BLaER1 (cell line): ENCODE measurements around the gene FCRL6.
A peak's percentile ranks its signal among the peaks of the same experiment; 100 is the strongest.

Source experiments
- H3K27ac ChIP-seq: shearing (Covaris generic); formaldehyde crosslinking; 2 replicates; pipeline ENCODE4 v1.8.1; 2022
- H3K27me3 ChIP-seq: shearing (Covaris generic); formaldehyde crosslinking; 2 replicates; pipeline ENCODE4 v1.8.1; 2022
- H3K36me3 ChIP-seq: shearing (Covaris generic); formaldehyde crosslinking; 2 replicates; pipeline ENCODE4 v1.8.1; 2022
- H3K4me1 ChIP-seq: shearing (Covaris generic); formaldehyde crosslinking; 2 replicates; pipeline ENCODE4 v1.8.1; 2022
- H3K4me2 ChIP-seq: shearing (Covaris generic); formaldehyde crosslinking; 2 replicates; pipeline ENCODE4 v1.8.1; 2022
- H3K4me3 ChIP-seq: shearing (Covaris generic); formaldehyde crosslinking; 2 replicates; pipeline ENCODE4 v1.8.1; 2022
- H3K9ac ChIP-seq: shearing (Covaris generic); formaldehyde crosslinking; 2 replicates; pipeline ENCODE4 v1.8.1; 2022
- H3K9me3 ChIP-seq: shearing (Covaris generic); formaldehyde crosslinking; 2 replicates; pipeline ENCODE4 v1.8.1; 2022
- H4K20me1 ChIP-seq: shearing (Covaris generic); formaldehyde crosslinking; 2 replicates; pipeline ENCODE4 v1.8.1; 2022
- Cebpa-rat ChIP-seq: shearing (Covaris generic); IDR thresholded peaks from 2 replicates; pipeline ENCODE4 v1.8.1; 2022

FCRL6 gene

GRCh38 chr1:159798893-159799292, 3.3 kb upstream of the FCRL6 start:
- H3K27ac ChIP-seq, result no peak overlapping the region
- no peak overlapping the region for H3K4me3 ChIP-seq
- peaks cover 28% of the 10 kb centered on the region for H3K4me1 ChIP-seq
- peak overlapping the region; percentile 56 for H3K4me2 ChIP-seq
- peaks cover 4% of the 10 kb centered on the region; the same call in 1 of the 2 replicates for H4K20me1 ChIP-seq
- no peaks in the 10 kb centered on the region for H3K9me3 ChIP-seq
- TF ChIP-seq Cebpa-rat, result no peak
- no peaks in the 10 kb centered on the region for H3K36me3 ChIP-seq
- H3K9ac ChIP-seq, result no peak overlapping the region
- no peaks in the 10 kb centered on the region for H3K27me3 ChIP-seq

- no peak for TF ChIP-seq Cebpa-rat
- Histone ChIP-seq H3K36me3 (no peaks in the 10 kb centered on the region), H3K27ac (no peak overlapping the region), H3K9me3 (no peaks in the 10 kb centered on the region), H3K4me2 (peak overlapping the region; percentile 56), H3K4me1 (peaks cover 28% of the 10 kb centered on the region), H3K27me3 (no peaks in the 10 kb centered on the region), H3K9ac (no peak overlapping the region), H4K20me1 (peaks cover 4% of the 10 kb centered on the region; the same call in 1 of the 2 replicates), H3K4me3 (no peak overlapping the region)
Observed at GRCh38 chr1:159799446-159799985, 2.6 kb upstream of the FCRL6 start.

- Histone ChIP-seq H3K9me3 (no peaks in the 10 kb centered on the region), H3K4me1 (peaks cover 28% of the 10 kb centered on the region), H3K36me3 (no peaks in the 10 kb centered on the region), H3K4me3 (no peak overlapping the region), H3K4me2 (peak overlapping the region; percentile 56), H3K27me3 (no peaks in the 10 kb centered on the region), H3K9ac (no peak overlapping the region), H3K27ac (no peak overlapping the region), H4K20me1 (peaks cover 4% of the 10 kb centered on the region; the same call in 1 of the 2 replicates)
- no peak for TF ChIP-seq Cebpa-rat
Observed at GRCh38 chr1:159800177-159800930, 1.8 kb upstream of the FCRL6 start.

- no peaks in the 10 kb centered on the region for H3K27me3 ChIP-seq
- no peaks in the 10 kb centered on the region for H3K36me3 ChIP-seq
- H3K4me1 ChIP-seq, result peaks cover 23% of the 10 kb centered on the region
- peaks cover 4% of the 10 kb centered on the region; the same call in 1 of the 2 replicates for H4K20me1 ChIP-seq
- H3K9me3 ChIP-seq, result no peaks in the 10 kb centered on the region
- no peak overlapping the region for H3K4me2 ChIP-seq
- H3K9ac ChIP-seq, result no peak overlapping the region
- H3K27ac ChIP-seq, result no peak overlapping the region
- peak; percentile 49; the same call in 1 of the 2 replicates for TF ChIP-seq Cebpa-rat
- H3K4me3 ChIP-seq, result no peak overlapping the region
Observed at GRCh38 chr1:159803956-159804689, 2.0 kb downstream of the FCRL6 start.

GRCh38 chr1:159804924-159805323, 2.8 kb downstream of the FCRL6 start:
- Histone ChIP-seq H3K27me3 (no peaks in the 10 kb centered on the region), H3K9ac (no peak overlapping the region), H3K9me3 (no peaks in the 10 kb centered on the region), H3K4me3 (no peak overlapping the region), H3K4me1 (peaks cover 15% of the 10 kb centered on the region), H4K20me1 (peaks cover 2% of the 10 kb centered on the region; the same call in 1 of the 2 replicates), H3K27ac (no peak overlapping the region), H3K36me3 (no peaks in the 10 kb centered on the region), H3K4me2 (no peak overlapping the region)
- no peak for TF ChIP-seq Cebpa-rat

GRCh38 chr1:159815926-159816325, 13.8 kb downstream of the FCRL6 start:
- Histone ChIP-seq H3K9me3 (no peaks in the 10 kb centered on the region), H3K4me2 (no peak overlapping the region), H3K4me1 (no peaks in the 10 kb centered on the region), H4K20me1 (no peaks in the 10 kb centered on the region), H3K4me3 (no peak overlapping the region), H3K9ac (no peak overlapping the region), H3K36me3 (no peaks in the 10 kb centered on the region), H3K27ac (no peak overlapping the region), H3K27me3 (no peaks in the 10 kb centered on the region)
- TF ChIP-seq Cebpa-rat, result no peak

GRCh38 chr1:159817276-159818041, 15.3 kb downstream of the FCRL6 start:
- H3K4me2 ChIP-seq, result no peak overlapping the region
- H4K20me1 ChIP-seq, result no peaks in the 10 kb centered on the region
- TF ChIP-seq Cebpa-rat, result no peak
- H3K27ac ChIP-seq, result no peak overlapping the region
- H3K4me3 ChIP-seq, result no peak overlapping the region
- no peaks in the 10 kb centered on the region for H3K9me3 ChIP-seq
- H3K9ac ChIP-seq, result no peak overlapping the region
- no peaks in the 10 kb centered on the region for H3K27me3 ChIP-seq
- no peaks in the 10 kb centered on the region for H3K4me1 ChIP-seq
- H3K36me3 ChIP-seq, result no peaks in the 10 kb centered on the region

GRCh38 chr1:159821171-159821867, 19.2 kb downstream of the FCRL6 start:
- Histone ChIP-seq H3K4me2 (no peak overlapping the region), H3K27me3 (no peaks in the 10 kb centered on the region), H3K4me3 (no peak overlapping the region), H3K27ac (no peak overlapping the region), H3K36me3 (no peaks in the 10 kb centered on the region), H3K4me1 (peaks cover 6% of the 10 kb centered on the region), H3K9ac (no peak overlapping the region), H4K20me1 (no peaks in the 10 kb centered on the region), H3K9me3 (no peaks in the 10 kb centered on the region)
- no peak for TF ChIP-seq Cebpa-rat

GRCh38 chr1:159823406-159823805, 21.2 kb downstream of the FCRL6 start:
- H3K4me3 ChIP-seq, result no peak overlapping the region
- no peak for TF ChIP-seq Cebpa-rat
- H3K9me3 ChIP-seq, result no peaks in the 10 kb centered on the region
- H3K9ac ChIP-seq, result no peak overlapping the region
- H3K4me1 ChIP-seq, result peaks cover 12% of the 10 kb centered on the region
- no peaks in the 10 kb centered on the region for H3K36me3 ChIP-seq
- H3K27ac ChIP-seq, result no peak overlapping the region
- no peaks in the 10 kb centered on the region for H4K20me1 ChIP-seq
- no peaks in the 10 kb centered on the region for H3K27me3 ChIP-seq
- no peak overlapping the region for H3K4me2 ChIP-seq
